KMS-11 (cell line): ENCODE data around the gene NLGN4Y.

Experiments used
- H2AFZ ChIP-seq: fragments of 200-600 bp; sonication (generic); 2 replicates; pipeline ENCODE4 v1.6.1; 2016; ENCODE audit warnings: antibody characterized with exemption, mixed run types, low read depth
- H3K27ac ChIP-seq: fragments of 200-600 bp; sonication (generic); 2 replicates; pipeline ENCODE4 v1.6.1; 2016; ENCODE audit warnings: mild to moderate bottlenecking, mixed run types
- H3K27me3 ChIP-seq: fragments of 200-600 bp; sonication (generic); 2 replicates; pipeline ENCODE4 v1.6.1; 2017; ENCODE audit warnings: mild to moderate bottlenecking, low read depth, mixed run types, moderate library complexity; ENCODE audit not compliant: insufficient read depth
- H3K36me3 ChIP-seq: fragments of 200-600 bp; sonication (generic); 2 replicates; pipeline ENCODE4 v1.6.1; 2017; ENCODE audit warnings: mild to moderate bottlenecking, mixed run types; ENCODE audit not compliant: insufficient read depth
- H3K4me1 ChIP-seq: fragments of 200-600 bp; sonication (generic); 2 replicates; pipeline ENCODE4 v1.6.1; 2016; ENCODE audit warnings: mild to moderate bottlenecking, low read depth, mixed run types; ENCODE audit not compliant: poor library complexity, severe bottlenecking
- H3K4me2 ChIP-seq: fragments of 200-600 bp; sonication (generic); 2 replicates; pipeline ENCODE4 v1.7.0; 2016; ENCODE audit warnings: mild to moderate bottlenecking, mixed run types
- H3K4me3 ChIP-seq: fragments of 200-600 bp; sonication (generic); IDR thresholded peaks from 2 replicates; pipeline ENCODE4 v1.6.1; 2017; ENCODE audit warnings: low read depth, low read length, mixed read lengths; ENCODE audit not compliant: insufficient read depth
- H3K79me2 ChIP-seq: fragments of 200-600 bp; sonication (generic); 2 replicates; pipeline ENCODE4 v1.6.1; 2016; ENCODE audit warnings: low read depth, mixed run types; ENCODE audit not compliant: insufficient read depth
- H3K9ac ChIP-seq: fragments of 200-600 bp; sonication (generic); 2 replicates; pipeline ENCODE4 v1.6.1; 2016; ENCODE audit warnings: mild to moderate bottlenecking, mixed run types
- H4K20me1 ChIP-seq: fragments of 200-600 bp; sonication (generic); 2 replicates; pipeline ENCODE4 v1.6.1; 2016; ENCODE audit warnings: mild to moderate bottlenecking, mixed run types; ENCODE audit not compliant: insufficient read depth
- TF ChIP-seq, protein P1 (sequence below): fragments of 200-600 bp; sonication (generic); conservative IDR thresholded peaks from 2 replicates; pipeline ENCODE4 v1.6.1; 2017; ENCODE audit warnings: low read depth, mild to moderate bottlenecking, antibody characterized with exemption, low read length, moderate library complexity, mixed read lengths

The NLGN4Y gene

DNA sequence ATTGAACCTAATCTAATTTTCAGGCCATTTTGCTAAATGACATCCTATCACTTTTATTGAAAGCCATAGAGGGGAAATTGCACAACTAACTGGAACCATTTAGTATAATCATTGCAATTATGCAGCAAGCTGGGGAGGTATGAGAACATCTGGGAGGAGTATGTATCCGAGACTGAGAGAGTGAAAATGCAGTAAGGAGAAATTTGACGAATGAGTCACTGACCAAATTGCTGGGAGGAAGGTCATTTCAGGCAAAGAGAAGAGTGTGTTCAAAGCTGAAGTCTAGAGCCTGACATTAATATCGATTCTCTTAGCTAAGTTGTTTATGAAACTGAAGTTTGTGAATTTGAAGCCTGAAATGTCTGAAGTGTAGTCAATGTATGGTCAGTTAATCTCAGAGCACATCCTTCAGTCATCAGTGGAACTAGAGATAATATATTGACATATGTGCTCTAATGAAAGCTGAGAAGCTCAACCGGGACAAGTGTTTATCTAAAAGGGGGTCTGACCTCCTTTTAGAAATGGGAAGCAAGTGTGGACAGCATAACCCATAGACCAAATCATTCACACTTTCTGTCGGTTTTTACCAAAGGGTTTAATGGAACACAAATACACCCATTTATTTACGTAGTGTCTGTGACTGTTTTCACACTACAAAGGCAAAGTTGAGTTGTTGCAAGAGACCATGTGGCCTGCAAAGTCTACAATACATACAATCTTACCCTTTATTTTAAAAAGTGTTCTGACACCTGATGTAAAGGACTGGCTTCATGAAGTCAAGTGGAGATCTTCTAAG, 120.0 kb downstream of the NLGN4Y start:
- H3K36me3 ChIP-seq, result no peaks in the 10 kb centered on the region
- no peak overlapping the region for H3K4me3 ChIP-seq
- no peak overlapping the region for H3K9ac ChIP-seq
- H3K4me1 ChIP-seq, result no peaks in the 10 kb centered on the region
- H4K20me1 ChIP-seq, result no peaks in the 10 kb centered on the region
- H3K79me2 ChIP-seq, result no peaks in the 10 kb centered on the region
- TF ChIP-seq, protein P1, sequence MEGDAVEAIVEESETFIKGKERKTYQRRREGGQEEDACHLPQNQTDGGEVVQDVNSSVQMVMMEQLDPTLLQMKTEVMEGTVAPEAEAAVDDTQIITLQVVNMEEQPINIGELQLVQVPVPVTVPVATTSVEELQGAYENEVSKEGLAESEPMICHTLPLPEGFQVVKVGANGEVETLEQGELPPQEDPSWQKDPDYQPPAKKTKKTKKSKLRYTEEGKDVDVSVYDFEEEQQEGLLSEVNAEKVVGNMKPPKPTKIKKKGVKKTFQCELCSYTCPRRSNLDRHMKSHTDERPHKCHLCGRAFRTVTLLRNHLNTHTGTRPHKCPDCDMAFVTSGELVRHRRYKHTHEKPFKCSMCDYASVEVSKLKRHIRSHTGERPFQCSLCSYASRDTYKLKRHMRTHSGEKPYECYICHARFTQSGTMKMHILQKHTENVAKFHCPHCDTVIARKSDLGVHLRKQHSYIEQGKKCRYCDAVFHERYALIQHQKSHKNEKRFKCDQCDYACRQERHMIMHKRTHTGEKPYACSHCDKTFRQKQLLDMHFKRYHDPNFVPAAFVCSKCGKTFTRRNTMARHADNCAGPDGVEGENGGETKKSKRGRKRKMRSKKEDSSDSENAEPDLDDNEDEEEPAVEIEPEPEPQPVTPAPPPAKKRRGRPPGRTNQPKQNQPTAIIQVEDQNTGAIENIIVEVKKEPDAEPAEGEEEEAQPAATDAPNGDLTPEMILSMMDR, result no peak
- no peak overlapping the region for H3K27ac ChIP-seq
- no peak overlapping the region for H2AFZ ChIP-seq
- no peaks in the 10 kb centered on the region for H3K27me3 ChIP-seq
- no peak overlapping the region for H3K4me2 ChIP-seq

DNA sequence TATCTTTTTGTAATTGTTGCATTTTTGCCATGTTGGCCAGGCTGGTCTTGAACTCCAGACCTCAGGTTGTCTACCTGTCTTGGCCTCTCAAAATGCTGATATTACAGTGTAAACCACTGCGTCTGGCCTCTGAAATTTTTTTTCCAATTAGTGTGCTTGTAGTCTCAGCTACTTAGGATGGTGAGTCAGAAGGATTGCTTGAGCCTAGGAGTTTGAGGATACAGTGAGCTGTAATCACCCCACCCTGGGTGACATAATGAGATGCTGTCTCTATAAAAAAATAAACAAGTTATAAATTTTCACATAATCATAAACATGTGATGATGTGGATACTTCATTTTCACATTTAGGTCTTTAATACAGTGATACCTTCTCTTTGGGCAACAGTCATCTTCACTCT, 154.9 kb downstream of the NLGN4Y start:
- no peaks in the 10 kb centered on the region for H3K4me1 ChIP-seq
- H3K79me2 ChIP-seq, result no peaks in the 10 kb centered on the region
- H3K36me3 ChIP-seq, result no peaks in the 10 kb centered on the region
- TF ChIP-seq, protein P1, result no peak
- no peak overlapping the region for H3K4me3 ChIP-seq
- no peak overlapping the region for H2AFZ ChIP-seq
- no peaks in the 10 kb centered on the region for H3K27me3 ChIP-seq
- no peaks in the 10 kb centered on the region for H4K20me1 ChIP-seq
- H3K9ac ChIP-seq, result no peak overlapping the region
- no peak overlapping the region for H3K27ac ChIP-seq
- H3K4me2 ChIP-seq, result no peak overlapping the region

DNA sequence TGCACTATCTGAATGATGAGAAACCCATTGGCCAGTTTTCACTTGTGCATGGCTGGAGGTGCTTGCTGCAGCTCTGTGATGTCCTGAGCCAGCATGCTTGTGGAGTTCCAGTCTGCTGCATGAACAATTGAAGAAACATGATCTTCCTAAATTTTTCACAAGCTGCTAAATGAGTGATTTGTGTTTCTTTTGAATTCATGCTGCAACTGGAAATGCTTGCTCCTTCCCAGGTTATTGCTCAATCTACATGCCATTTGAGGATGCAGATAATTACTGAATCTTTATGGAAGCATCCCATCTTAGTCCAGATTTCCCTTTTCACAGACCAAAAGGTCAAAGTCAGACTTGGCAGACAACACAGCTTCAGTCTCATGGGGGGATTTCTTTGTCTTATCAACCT, 170.2 kb downstream of the NLGN4Y start:
- Histone ChIP-seq H2AFZ (no peak overlapping the region), H3K4me2 (no peak overlapping the region), H3K27ac (no peak overlapping the region), H3K27me3 (no peaks in the 10 kb centered on the region), H3K79me2 (no peaks in the 10 kb centered on the region), H3K9ac (no peak overlapping the region), H3K4me1 (no peaks in the 10 kb centered on the region), H4K20me1 (no peaks in the 10 kb centered on the region), H3K4me3 (no peak overlapping the region), H3K36me3 (no peaks in the 10 kb centered on the region)
- TF ChIP-seq, protein P1, result no peak

- no peaks in the 10 kb centered on the region for H3K27me3 ChIP-seq
- TF ChIP-seq, protein P1, result no peak
- no peak overlapping the region for H3K4me2 ChIP-seq
- H3K4me1 ChIP-seq, result no peaks in the 10 kb centered on the region
- no peak overlapping the region for H3K4me3 ChIP-seq
- no peaks in the 10 kb centered on the region for H3K36me3 ChIP-seq
- H4K20me1 ChIP-seq, result no peaks in the 10 kb centered on the region
- no peak overlapping the region for H3K9ac ChIP-seq
- H3K79me2 ChIP-seq, result no peaks in the 10 kb centered on the region
- no peak overlapping the region for H3K27ac ChIP-seq
- H2AFZ ChIP-seq, result no peak overlapping the region
Observed at GRCh38 chrY:14708158-14708557, 183.8 kb downstream of the NLGN4Y start.
